Measurements from ENCODE around the gene GEMIN7.
"Not testable (repeated sequence)": the region's sequence is repeated elsewhere in the genome, so short reads cannot be mapped to it uniquely, and the experiment has no call there.

Gene GEMIN7

GRCh38 chr19:45104658-45105349 is 25.7 kb downstream of the GEMIN7 start:
- H3K4me2 ChIP-seq (ENCODE audit: low read length), result no peak overlapping the region
- H3K36me3 ChIP-seq (replicated peaks; ENCODE audit: low read depth, low read length), result peaks cover 4% of the 10 kb centered on the region
- H3K79me2 ChIP-seq (ENCODE audit: low read length), result peaks cover 85% of the 10 kb centered on the region
- H3K4me3 ChIP-seq (ENCODE audit: low read length), result no peak overlapping the region
- H3K9ac ChIP-seq (ENCODE audit: low read length), result no peak overlapping the region
- no peak overlapping the region for H3K27ac ChIP-seq (ENCODE audit: low read length)
- no peaks in the 10 kb centered on the region for H3K4me1 ChIP-seq (ENCODE audit: low read length)
- TF ChIP-seq EZH2phosphoT487 (IDR thresholded peaks at IDR 0.05; ENCODE audit: low read depth), result no peak
- no peak for TF ChIP-seq CTCF (IDR thresholded peaks at IDR 0.05; ENCODE audit: low read depth, low read length)
- H2AFZ ChIP-seq (ENCODE audit: low read depth, low read length), result no peak overlapping the region
- H3K27me3 ChIP-seq (ENCODE audit: low read depth, low read length), result no peaks in the 10 kb centered on the region
- peaks cover 70% of the 10 kb centered on the region for H4K20me1 ChIP-seq (ENCODE audit: insufficient read depth, low read length)
- H3K9me3 ChIP-seq (ENCODE audit: insufficient read depth, low read length), result no peaks in the 10 kb centered on the region

- not testable (repeated sequence) for H3K9me3 ChIP-seq (ENCODE audit: insufficient read depth, low read length)
Measured at GRCh38 chr19:45106363-45106762, 27.3 kb downstream of the GEMIN7 start.

GRCh38 chr19:45107621-45108150 is 28.6 kb downstream of the GEMIN7 start:
- no peak overlapping the region for H3K27ac ChIP-seq (ENCODE audit: low read length)
- H3K9ac ChIP-seq (ENCODE audit: low read length), result no peak overlapping the region
- peaks cover 4% of the 10 kb centered on the region for H3K36me3 ChIP-seq (replicated peaks; ENCODE audit: low read depth, low read length)
- peaks cover 9% of the 10 kb centered on the region for H3K4me1 ChIP-seq (ENCODE audit: low read length)
- H2AFZ ChIP-seq (ENCODE audit: low read depth, low read length), result no peak overlapping the region
- no peak overlapping the region for H3K4me3 ChIP-seq (ENCODE audit: low read length)
- no peak overlapping the region for H3K4me2 ChIP-seq (ENCODE audit: low read length)
- peaks cover 82% of the 10 kb centered on the region for H3K79me2 ChIP-seq (ENCODE audit: low read length)
- no peaks in the 10 kb centered on the region for H3K27me3 ChIP-seq (ENCODE audit: low read depth, low read length)
- H3K9me3 ChIP-seq (ENCODE audit: insufficient read depth, low read length), result no peaks in the 10 kb centered on the region
- TF ChIP-seq EZH2phosphoT487 (IDR thresholded peaks at IDR 0.05; ENCODE audit: low read depth), result no peak
- TF ChIP-seq CTCF (IDR thresholded peaks at IDR 0.05; ENCODE audit: low read depth, low read length), result no peak
- peaks cover 67% of the 10 kb centered on the region for H4K20me1 ChIP-seq (ENCODE audit: insufficient read depth, low read length)

More at GRCh38 chr19:45106363-45106762, 27.3 kb downstream of the GEMIN7 start:
- not testable (repeated sequence) for H2AFZ ChIP-seq (ENCODE audit: low read depth, low read length); H3K4me2 ChIP-seq (ENCODE audit: low read length); H3K9ac ChIP-seq (ENCODE audit: low read length); H3K4me3 ChIP-seq (ENCODE audit: low read length); H3K4me1 ChIP-seq (ENCODE audit: low read length); H3K27ac ChIP-seq (ENCODE audit: low read length); H3K36me3 ChIP-seq (replicated peaks; ENCODE audit: low read depth, low read length); H3K27me3 ChIP-seq (ENCODE audit: low read depth, low read length)
- Histone ChIP-seq H4K20me1 (ENCODE audit: insufficient read depth, low read length) (peaks cover 70% of the 10 kb centered on the region), H3K79me2 (ENCODE audit: low read length) (peaks cover 82% of the 10 kb centered on the region)

- Histone ChIP-seq H3K27me3 (ENCODE audit: low read depth, low read length) (no peaks in the 10 kb centered on the region), H3K79me2 (ENCODE audit: low read length) (peaks cover 79% of the 10 kb centered on the region), H3K4me3 (ENCODE audit: low read length) (no peak overlapping the region), H2AFZ (ENCODE audit: low read depth, low read length) (no peak overlapping the region), H3K4me1 (ENCODE audit: low read length) (peaks cover 18% of the 10 kb centered on the region), H3K27ac (ENCODE audit: low read length) (no peak overlapping the region), H3K36me3 (replicated peaks; ENCODE audit: low read depth, low read length) (peaks cover 4% of the 10 kb centered on the region), H3K9ac (ENCODE audit: low read length) (no peak overlapping the region), H4K20me1 (ENCODE audit: insufficient read depth, low read length) (peaks cover 60% of the 10 kb centered on the region), H3K9me3 (ENCODE audit: insufficient read depth, low read length) (no peaks in the 10 kb centered on the region), H3K4me2 (ENCODE audit: low read length) (no peak overlapping the region)
- no peak for TF ChIP-seq CTCF (IDR thresholded peaks at IDR 0.05; ENCODE audit: low read depth, low read length)
- no peak for TF ChIP-seq EZH2phosphoT487 (IDR thresholded peaks at IDR 0.05; ENCODE audit: low read depth)
Measured at GRCh38 chr19:45110851-45111266, 31.8 kb downstream of the GEMIN7 start.
